Spleen (tissue), 11 donors: ENCODE data around the gene BBS9. TPM values are rescaled to one million over a fixed set of nuclear protein-coding genes. Genes with fewer than 3 reads are reported as not detected.
A peak's percentile ranks its signal among the peaks of the same experiment; 100 is the strongest.

Source experiments
- DNase-seq: peaks from one replicate; pipeline ENCODE4 v3.0.0-alpha.2; 2020
- H3K27ac ChIP-seq, 8 donors: fragments of 200-600 bp; sonication (generic) in 7 of 8; 1 replicate in 4 of 8; 2 replicates in 4 of 8; pipeline versions ENCODE4 v1.5.0 to v1.8.0; 2016 to 2021; ENCODE audit warnings: inconsistent platforms in 4 of 8, mild to moderate bottlenecking in 4 of 8, moderate library complexity in 1 of 8
- H3K27me3 ChIP-seq, 7 donors: fragments of 200-600 bp; sonication (generic) in 6 of 7; replicated peaks in 1 of 7; 1 replicate in 4 of 7; 2 replicates in 3 of 7; pipeline versions ENCODE4 v1.5.0 to v1.8.0; 2016 to 2021; ENCODE audit warnings: inconsistent platforms in 3 of 7, mild to moderate bottlenecking in 1 of 7
- H3K36me3 ChIP-seq, 6 donors: fragments of 200-600 bp; sonication (generic) in 5 of 6; 1 replicate in 4 of 6; 2 replicates in 2 of 6; pipeline versions ENCODE4 v1.5.0 to v1.8.0; 2016 to 2021; ENCODE audit warnings: inconsistent platforms in 2 of 6
- H3K4me1 ChIP-seq, 6 donors: fragments of 200-600 bp; sonication (generic) in 5 of 6; 1 replicate in 3 of 6; 2 replicates in 3 of 6; pipeline versions ENCODE4 v1.5.0 to v1.8.0; 2016 to 2021; ENCODE audit warnings: inconsistent platforms in 3 of 6
- H3K4me3 ChIP-seq, 8 donors: fragments of 200-600 bp; sonication (generic) in 7 of 8; 1 replicate in 4 of 8; 2 replicates in 4 of 8; pipeline versions ENCODE4 v1.5.0 to v1.8.0; 2016 to 2021; ENCODE audit warnings: inconsistent platforms in 4 of 8, mild to moderate bottlenecking in 4 of 8, moderate library complexity in 2 of 8
- H3K9me3 ChIP-seq, 8 donors: fragments of 200-600 bp; sonication (generic) in 7 of 8; 1 replicate in 4 of 8; 2 replicates in 4 of 8; pipeline versions ENCODE4 v1.5.0 to v1.8.0; 2016 to 2021; ENCODE audit warnings: inconsistent platforms in 4 of 8
- CTCF ChIP-seq, 11 experiments: fragments of 200-600 bp in 7 of 11; fragments of 450-650 bp in 4 of 11; sonication (generic) in 4 of 11; IDR thresholded peaks in 8 of 11; conservative IDR thresholded peaks in 3 of 11; 1 replicate in 7 of 11; 2 replicates in 4 of 11; pipeline versions ENCODE4 v1.4.0 to v1.8.0; 2016 to 2021; ENCODE audit warnings: antibody characterized with exemption in 11 of 11, inconsistent platforms in 4 of 11, mild to moderate bottlenecking in 1 of 11
- POLR2A ChIP-seq, 3 donors: fragments of 450-650 bp; IDR thresholded peaks; one replicate each; pipeline ENCODE4 v1.5.1; 2017; ENCODE audit warnings: antibody characterized with exemption in 3 of 3, mild to moderate bottlenecking in 1 of 3
- POLR2AphosphoS5 ChIP-seq, 3 donors: sonication (generic); formaldehyde crosslinking; IDR thresholded peaks; one replicate each; pipeline ENCODE4 v1.5.1; 2017; ENCODE audit warnings: antibody characterized with exemption in 3 of 3
- WGBS, 5 donors: extraction: QIAGEN DNeasy Blood & Tissue Kit in 3 of 5; methylation state at CpG; one replicate each; pipeline versions ENCODE4 v1.1.5 to v1.1.7; 2013 to 2018; 5-methylcytosine and 5-hydroxymethylcytosine counted together
- intact Hi-C: fragments of 100-400 bp; cut with DNase I; formaldehyde crosslinking; loops from one replicate; pipeline ENCODE4 v1.15.0; 2023; ENCODE audit warnings: low total_unique reads
- polyA plus RNA-seq, 3 donors: library from polyadenylated mRNA; stranded (reverse); fragments of 200-250 nt; gene quantifications; one replicate each; pipeline ENCODE4 v1.2.1, GENCODE V29; 2013
- total RNA-seq, 7 donors: library from RNA; depleted of rRNA in 3 of 7; stranded (reverse); fragments of >200 nt in 3 of 7; fragmentation: NEBNext Ultra II Directional in 4 of 7; extraction: Animal tissue kit (Norgen Biotek cat#: 25700) in 4 of 7; gene quantifications; one replicate each; pipeline versions ENCODE4 v1.1.0 to v1.2.1, GENCODE V29; 2016 to 2021
- donor health status: healthy with polysubstance abuse.
- donor health status: DM: no; HTN: no; CAD: no; lungs with moderate emphysema.
- donor health status: DM: no; HTN: no; CAD: no.
- donor health status: Bipolar disorder and iron deficiency.
- donor health status: healthy.
- donor health status: DM: no; HTN: no; CAD: no.
- donor health status: DM: yes; HTN: yes; CAD: no.

The BBS9 gene
- total and polyA plus RNA-seq, 10 donors = 2.3 to 44.1 (median 25.3) TPM

DNA sequence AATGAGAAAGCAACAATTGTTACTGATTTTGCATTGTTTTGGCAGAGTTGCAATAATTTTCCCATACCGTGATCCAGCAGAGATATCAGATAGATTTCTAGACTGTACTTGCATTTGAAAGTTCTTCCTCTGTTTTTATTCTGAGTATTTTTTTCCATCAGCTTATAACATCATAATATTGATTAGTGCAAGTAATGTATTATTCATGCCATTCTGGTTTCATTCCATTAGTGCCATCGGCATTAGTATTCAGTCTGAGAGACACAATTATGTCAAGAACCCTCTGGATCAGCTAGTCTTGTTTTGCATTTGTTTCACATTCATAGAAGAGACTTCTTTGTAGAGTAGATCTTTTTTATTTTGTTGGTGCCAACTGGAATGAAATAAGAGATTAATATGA, 304.0 kb downstream of the BBS9 start:
- Histone ChIP-seq H3K4me3 (no peak overlapping the region), H3K27ac (no peak overlapping the region), H3K27me3 (no peaks in the 10 kb centered on the region), H3K36me3 (no peaks in the 10 kb centered on the region), H3K9me3 (no peaks in the 10 kb centered on the region), H3K4me1 (no peaks in the 10 kb centered on the region)
- intact Hi-C loops = no loop called here
- 95 to 100% (median 96%) methylated on average over 2 of the region's 2 CpGs for WGBS, 5 donors
- no peak for DNase-seq
- TF ChIP-seq CTCF (IDR thresholded peaks at IDR 0.05 in 8 of 11, conservative IDR thresholded peaks at IDR 0.05 in 3 of 11) (no peak), POLR2A (IDR thresholded peaks at IDR 0.05) (no peak), POLR2AphosphoS5 (IDR thresholded peaks at IDR 0.05) (no peak)

- Histone ChIP-seq H3K27ac (peak overlapping the region in 1 of 8 donors; percentile 51), H3K27me3 (no peaks in the 10 kb centered on the region), H3K4me1 (peaks cover 0 to 15% (median 4%) of the 10 kb centered on the region in 6 donors), H3K9me3 (no peaks in the 10 kb centered on the region), H3K4me3 (no peak overlapping the region), H3K36me3 (no peaks in the 10 kb centered on the region)
- TF ChIP-seq POLR2AphosphoS5 (IDR thresholded peaks at IDR 0.05) = peak in 1 of 3 donors; percentile 60
- no peak for TF ChIP-seq CTCF (IDR thresholded peaks at IDR 0.05 in 8 of 11, conservative IDR thresholded peaks at IDR 0.05 in 3 of 11)
- TF ChIP-seq POLR2A (IDR thresholded peaks at IDR 0.05) = no peak
- no peak for DNase-seq
- intact Hi-C loops = no loop called here
- 65 to 80% (median 75%) methylated on average over 4 of the region's 4 CpGs for WGBS, 5 donors
These were observed 315.1 kb downstream of the BBS9 start for GRCh38 chr7:33444511-33444910.

DNA sequence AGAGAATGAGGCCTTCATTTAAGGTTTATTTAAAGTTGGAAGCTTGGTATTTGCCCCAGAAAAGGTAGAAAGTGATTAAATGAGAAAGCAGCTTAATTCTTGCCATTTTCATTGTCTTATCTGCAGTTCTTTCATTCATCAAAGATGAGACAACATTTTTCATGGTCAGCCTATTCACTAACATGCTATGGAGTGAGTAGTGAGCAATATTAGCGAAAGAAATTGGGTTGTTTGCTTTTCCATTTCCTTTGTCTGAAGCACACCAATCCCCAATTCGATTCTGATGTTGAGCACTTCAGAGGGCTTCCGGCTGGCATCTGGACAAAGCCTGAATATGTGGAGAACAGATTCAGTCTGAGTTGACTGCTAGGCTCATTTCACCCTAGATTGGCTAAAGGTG, 317.2 kb downstream of the BBS9 start:
- H3K4me3 ChIP-seq = no peak overlapping the region
- H3K4me1 ChIP-seq = peaks cover 0 to 15% (median 4%) of the 10 kb centered on the region in 6 donors
- no peak for DNase-seq
- peaks cover 0 to 6% (median 0%) of the 10 kb centered on the region in 8 donors for H3K9me3 ChIP-seq
- H3K27ac ChIP-seq = no peak overlapping the region
- WGBS, 5 donors = 86 to 92% (median 91%) methylated on average over 3 of the region's 3 CpGs
- no peaks in the 10 kb centered on the region for H3K36me3 ChIP-seq
- intact Hi-C loops = no loop called here
- H3K27me3 ChIP-seq = no peaks in the 10 kb centered on the region
- TF ChIP-seq CTCF (IDR thresholded peaks at IDR 0.05 in 8 of 11, conservative IDR thresholded peaks at IDR 0.05 in 3 of 11) (no peak), POLR2A (IDR thresholded peaks at IDR 0.05) (no peak), POLR2AphosphoS5 (IDR thresholded peaks at IDR 0.05) (no peak)

- Histone ChIP-seq H3K4me1 (peaks cover 0 to 15% (median 4%) of the 10 kb centered on the region in 6 donors), H3K4me3 (no peak overlapping the region), H3K9me3 (peaks cover 0 to 6% (median 0%) of the 10 kb centered on the region in 8 donors), H3K27ac (peak overlapping the region in 3 of 8 donors; percentile 9 to 23 (median 19)), H3K27me3 (no peaks in the 10 kb centered on the region), H3K36me3 (no peaks in the 10 kb centered on the region)
- no peak for DNase-seq
- TF ChIP-seq POLR2A (IDR thresholded peaks at IDR 0.05) (no peak), POLR2AphosphoS5 (IDR thresholded peaks at IDR 0.05) (no peak), CTCF (IDR thresholded peaks at IDR 0.05 in 8 of 11, conservative IDR thresholded peaks at IDR 0.05 in 3 of 11) (no peak)
- intact Hi-C loops = no loop called here
- 21 to 27% (median 26%) methylated on average over 6 of the region's 6 CpGs for WGBS, 5 donors
These were observed 318.7 kb downstream of the BBS9 start for GRCh38 chr7:33448035-33448434.
